Motor neuron (in vitro differentiated cells): Measurements from ENCODE around the gene SFSWAP. TPM values are rescaled to one million over a fixed set of nuclear protein-coding genes. Genes with fewer than 3 reads are reported as not detected.

Source experiments
- total RNA-seq, 8 experiments: library from RNA; unstranded; fragments of 300-600 nt; gene quantifications; 2 replicates each; pipeline versions ENCODE4 v1.2.3 to v1.2.4, GENCODE V29; 2022

SFSWAP gene
- total RNA-seq, 8 experiments from 2014 or later: 25.2 to 84.4 (median 29.3) TPM

Other genes with a start within 250 kb of the SFSWAP start
- gene MMP17, start 117.3 kb downstream of the SFSWAP start, total RNA-seq: 100 to 1,000 TPM in 1 of 8 experiments, 10 to 100 TPM in 6, 1 to 10 TPM in 1; 8.2 to 118 (median 15.3) TPM
- gene ULK1, start 183.5 kb downstream of the SFSWAP start, total RNA-seq: 10 to 100 TPM in 7 of 8 experiments, 1 to 10 TPM in 1; 9.8 to 37.9 (median 20.1) TPM
- 10 to 100 TPM in 4 of 8 experiments, 1 to 10 TPM in 4; 3.1 to 51.2 (median 10.5) TPM for gene PUS1, start 218.2 kb downstream of the SFSWAP start, total RNA-seq
- gene EP400, start 238.9 kb downstream of the SFSWAP start, total RNA-seq: 10 to 100 TPM in 7 of 8 experiments, 1 to 10 TPM in 1; 7.7 to 44.8 (median 17.2) TPM